OCI-LY7 (cell line): ENCODE measurements around the gene SPSB3. TPM values are rescaled to one million over a fixed set of nuclear protein-coding genes. Genes with fewer than 3 reads are reported as not detected.

Experiments
- BruUV-seq: library from RNA; stranded (reverse); fragments of 400-500 nt; replicated peaks from 2 replicates; lab custom pipeline; 2021; lab: Mats Ljungman, UMichigan
- CTCF ChIA-PET: fragments of 300-600 bp; sonication (Branson Sonifier 250); formaldehyde crosslinking; loops from one replicate; lab custom pipeline; 2022; ENCODE audit warnings: antibody characterized with exemption; ENCODE audit not compliant: unreplicated experiment; lab: Charles Lee
- POLR2A ChIA-PET: fragments of 300-600 bp; sonication (Branson Sonifier 250); formaldehyde crosslinking; loops from one replicate; lab custom pipeline; 2022; ENCODE audit warnings: antibody characterized with exemption; lab: Charles Lee
- DNase-seq: peaks from one replicate; pipeline ENCODE4 v3.0.0-alpha.2; 2015; ENCODE audit warnings: low spot score
- H2AFZ ChIP-seq: fragments of 200-600 bp; sonication (generic), shearing (Covaris generic); 2 replicates; pipeline ENCODE4 v1.6.1; 2014; ENCODE audit warnings: mild to moderate bottlenecking, antibody characterized with exemption, low read length, moderate library complexity
- H3K27ac ChIP-seq: fragments of 200-600 bp; sonication (generic); 2 replicates; pipeline ENCODE4 v1.5.1; 2014; ENCODE audit warnings: mixed run types, low read depth, mild to moderate bottlenecking, moderate library complexity, low read length, inconsistent platforms; ENCODE audit not compliant: poor library complexity, severe bottlenecking
- H3K36me3 ChIP-seq: fragments of 200-600 bp; sonication (generic); 2 replicates; pipeline ENCODE4 v1.6.1; 2014; ENCODE audit warnings: mild to moderate bottlenecking, antibody characterized with exemption, low read length, moderate library complexity, mixed read lengths; ENCODE audit not compliant: insufficient read depth
- H3K4me1 ChIP-seq: fragments of 200-600 bp; sonication (generic); 2 replicates; pipeline ENCODE4 v1.5.1; 2014; ENCODE audit warnings: mild to moderate bottlenecking, low read length; ENCODE audit not compliant: insufficient read depth, poor library complexity, severe bottlenecking
- H3K4me2 ChIP-seq: fragments of 200-600 bp; sonication (generic); 2 replicates; pipeline ENCODE4 v1.6.1; 2014; ENCODE audit warnings: mild to moderate bottlenecking, low read length
- H3K4me3 ChIP-seq: fragments of 200-600 bp; sonication (generic); 2 replicates; pipeline ENCODE4 v1.5.1; 2014; ENCODE audit warnings: mild to moderate bottlenecking, low read depth, low read length; ENCODE audit not compliant: poor library complexity, severe bottlenecking
- H3K79me2 ChIP-seq: fragments of 200-600 bp; sonication (generic); 2 replicates; pipeline ENCODE4 v1.6.1; 2016; ENCODE audit warnings: low read depth, mild to moderate bottlenecking, low read length, moderate library complexity, mixed read lengths; ENCODE audit not compliant: insufficient read depth
- H3K9me2 ChIP-seq: fragments of 200-600 bp; sonication (generic); 2 replicates; pipeline ENCODE4 v1.6.1; 2016; ENCODE audit warnings: mild to moderate bottlenecking, low read length, mixed read lengths; ENCODE audit not compliant: insufficient read depth
- H3K9me3 ChIP-seq: fragments of 200-600 bp; sonication (generic); 2 replicates; pipeline ENCODE4 v1.6.1; 2014; ENCODE audit warnings: mild to moderate bottlenecking, mixed run types, low read length, mixed read lengths
- H4K20me1 ChIP-seq: fragments of 200-600 bp; sonication (generic); 2 replicates; pipeline ENCODE4 v1.6.1; 2014; ENCODE audit warnings: mild to moderate bottlenecking, antibody characterized with exemption, low read length, moderate library complexity, mixed read lengths; ENCODE audit not compliant: insufficient read depth
- EZH2phosphoT487 ChIP-seq: fragments of 200-600 bp; sonication (generic); IDR thresholded peaks from 2 replicates; pipeline ENCODE4 v1.6.1; 2018; ENCODE audit warnings: low read depth, borderline replicate concordance, mild to moderate bottlenecking, mixed run types, antibody characterized with exemption, low read length, moderate library complexity, mixed read lengths
- intact Hi-C: fragments of 100-400 bp; cut with micrococcal nuclease; formaldehyde crosslinking; loops from one replicate; pipeline ENCODE4 v1.10.0; 2022; ENCODE audit not compliant: unreplicated experiment
- total RNA-seq, 2 experiments: library from RNA; depleted of rRNA in 1 of 2; stranded (reverse); fragments of >200 nt in 1 of 2; shearing (Covaris generic) in 1 of 2; gene quantifications; 2 replicates each; pipeline ENCODE4 v1.2.3, GENCODE V29; 2014 to 2022
- TF ChIP-seq, protein P1 (sequence below): fragments of 200-600 bp; sonication (generic); conservative IDR thresholded peaks from 2 replicates; pipeline ENCODE4 v1.5.1; 2014; ENCODE audit warnings: mild to moderate bottlenecking, antibody characterized with exemption, low read length, moderate library complexity, mixed read lengths

Gene SPSB3
- total RNA-seq, 2 experiments from 2014 or later = 33.6 to 52.4 TPM

DNA sequence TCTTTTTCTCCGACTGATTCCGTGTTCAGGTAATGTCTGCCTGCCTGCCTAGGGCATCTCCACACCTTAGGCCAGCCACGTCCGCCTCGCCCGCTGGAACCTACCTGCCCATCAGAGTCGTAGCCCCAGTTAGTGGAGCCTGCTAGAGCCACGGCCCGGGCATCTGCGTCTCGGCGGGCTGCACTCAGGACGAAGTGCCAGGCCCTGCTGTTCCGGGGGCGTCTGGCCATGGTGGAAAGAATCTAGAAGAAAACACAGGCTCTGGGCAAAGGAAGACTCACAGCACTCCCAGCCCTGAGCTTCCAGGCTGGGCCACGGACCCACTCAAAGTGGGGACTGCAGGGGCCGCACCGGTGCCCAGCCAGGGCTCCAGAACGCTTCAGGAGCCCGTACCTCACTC lies 1.1 kb downstream of the SPSB3 start:
- no TSS peak for BruUV-seq
- no peaks in the 10 kb centered on the region for H3K9me2 ChIP-seq
- no peaks in the 10 kb centered on the region; the same call in 1 of the 2 replicates for H4K20me1 ChIP-seq
- H3K27ac ChIP-seq = no peak overlapping the region
- H3K79me2 ChIP-seq = peaks cover 22% of the 10 kb centered on the region
- intact Hi-C loops = loop anchor here (5.0 kb wide), 2 partner anchors 46 to 161 kb away; partner anchors contain the start of genes FAHD1, HAGH and MSRB1
- H3K9me3 ChIP-seq = no peaks in the 10 kb centered on the region
- H2AFZ ChIP-seq = no peak overlapping the region
- ChIA-PET POLR2A (no interaction called here), CTCF (no interaction called here)
- H3K4me2 ChIP-seq = peak overlapping the region; percentile 82
- TF ChIP-seq, protein P1, sequence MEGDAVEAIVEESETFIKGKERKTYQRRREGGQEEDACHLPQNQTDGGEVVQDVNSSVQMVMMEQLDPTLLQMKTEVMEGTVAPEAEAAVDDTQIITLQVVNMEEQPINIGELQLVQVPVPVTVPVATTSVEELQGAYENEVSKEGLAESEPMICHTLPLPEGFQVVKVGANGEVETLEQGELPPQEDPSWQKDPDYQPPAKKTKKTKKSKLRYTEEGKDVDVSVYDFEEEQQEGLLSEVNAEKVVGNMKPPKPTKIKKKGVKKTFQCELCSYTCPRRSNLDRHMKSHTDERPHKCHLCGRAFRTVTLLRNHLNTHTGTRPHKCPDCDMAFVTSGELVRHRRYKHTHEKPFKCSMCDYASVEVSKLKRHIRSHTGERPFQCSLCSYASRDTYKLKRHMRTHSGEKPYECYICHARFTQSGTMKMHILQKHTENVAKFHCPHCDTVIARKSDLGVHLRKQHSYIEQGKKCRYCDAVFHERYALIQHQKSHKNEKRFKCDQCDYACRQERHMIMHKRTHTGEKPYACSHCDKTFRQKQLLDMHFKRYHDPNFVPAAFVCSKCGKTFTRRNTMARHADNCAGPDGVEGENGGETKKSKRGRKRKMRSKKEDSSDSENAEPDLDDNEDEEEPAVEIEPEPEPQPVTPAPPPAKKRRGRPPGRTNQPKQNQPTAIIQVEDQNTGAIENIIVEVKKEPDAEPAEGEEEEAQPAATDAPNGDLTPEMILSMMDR = no peak
- TF ChIP-seq EZH2phosphoT487 = no peak
- peaks cover 13% of the 10 kb centered on the region for H3K4me1 ChIP-seq
- peaks cover 47% of the 10 kb centered on the region for H3K36me3 ChIP-seq
- no peak for DNase-seq
- peak overlapping the region; percentile 89 for H3K4me3 ChIP-seq

DNA sequence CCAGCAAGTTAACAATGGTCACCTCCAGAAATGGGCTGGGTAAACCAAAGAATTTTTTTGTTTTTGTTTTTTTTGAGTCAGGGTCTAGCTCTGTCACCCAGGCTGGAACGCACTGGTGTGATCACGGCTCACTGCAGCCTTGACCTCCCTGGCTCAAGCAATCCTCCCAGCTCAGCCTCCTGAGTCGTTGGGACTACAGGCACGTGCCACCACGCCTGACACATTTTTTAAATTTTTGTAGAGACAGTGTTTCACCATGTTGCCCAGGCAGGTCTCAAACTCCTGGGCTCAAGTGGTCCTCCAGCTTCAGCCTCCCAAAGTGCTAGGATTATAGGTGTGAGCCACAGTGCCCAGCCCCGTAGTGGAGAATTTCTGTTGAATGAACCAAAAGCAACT lies 1.7 kb downstream of the SPSB3 start:
- Histone ChIP-seq H3K4me3 (no peak overlapping the region), H3K9me3 (no peaks in the 10 kb centered on the region), H3K79me2 (peaks cover 22% of the 10 kb centered on the region), H2AFZ (no peak overlapping the region), H3K4me2 (peak overlapping the region; percentile 82; the same call in 1 of the 2 replicates), H3K36me3 (peaks cover 49% of the 10 kb centered on the region), H3K27ac (no peak overlapping the region), H3K4me1 (peaks cover 13% of the 10 kb centered on the region), H3K9me2 (no peaks in the 10 kb centered on the region), H4K20me1 (no peaks in the 10 kb centered on the region; the same call in 1 of the 2 replicates)
- ChIA-PET POLR2A (no interaction called here), CTCF (no interaction called here)
- TF ChIP-seq, protein P1 = no peak
- no peak for TF ChIP-seq EZH2phosphoT487
- intact Hi-C loops = loop anchor here (5.0 kb wide), 2 partner anchors 47 to 162 kb away; partner anchors contain the start of genes FAHD1, HAGH and MSRB1
- BruUV-seq = no TSS peak
- DNase-seq = no peak
